Measurements from ENCODE around the gene FOXJ1. TPM values are rescaled to one million over a fixed set of nuclear protein-coding genes. Genes with fewer than 3 reads are reported as not detected.

FOXJ1 gene
- total RNA-seq, 1 donor from 2014 or later, result not detected

DNA sequence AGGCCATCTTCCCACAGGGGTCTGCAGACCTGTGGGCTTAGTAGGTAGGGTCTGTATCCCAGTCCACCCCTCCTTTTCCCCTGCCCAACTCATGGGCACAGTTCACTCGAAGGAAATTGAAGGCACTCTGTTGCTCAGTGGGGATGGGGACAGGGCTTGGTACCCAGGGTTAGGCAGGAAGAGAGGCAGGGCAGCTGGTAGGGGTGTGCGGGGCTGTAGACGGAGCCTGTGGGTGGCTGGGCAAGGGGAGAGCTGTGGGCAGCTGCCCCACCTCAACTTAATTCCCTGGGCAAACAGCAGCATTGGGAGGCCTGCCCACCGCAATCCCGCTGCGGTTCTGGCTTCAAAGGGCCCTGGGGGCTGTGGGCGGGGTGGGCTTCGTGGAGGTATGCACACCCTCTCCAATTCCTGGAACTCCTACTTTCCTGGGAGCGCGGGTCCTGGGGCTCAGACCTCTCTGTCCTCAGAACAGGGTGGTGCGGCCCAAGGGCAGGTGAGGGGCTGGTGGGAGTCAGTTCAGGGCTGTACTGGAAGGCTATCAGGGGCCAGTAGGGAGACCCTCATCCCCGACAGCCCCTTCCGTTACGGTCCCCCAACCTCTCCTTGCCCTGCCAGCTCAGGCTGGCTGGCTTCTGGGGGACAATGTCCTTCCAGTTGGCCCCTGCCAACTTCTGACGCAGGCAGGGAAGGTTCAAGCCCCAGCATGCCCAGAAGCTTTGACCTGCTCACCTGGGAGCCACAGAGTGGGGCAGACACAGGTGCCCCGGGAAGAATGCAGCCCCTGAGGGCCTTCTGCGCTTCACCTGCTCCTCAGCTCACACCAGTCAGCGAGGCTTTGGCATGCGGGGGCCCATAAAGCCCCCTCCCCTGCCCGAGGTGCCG is 9.1 kb downstream of the FOXJ1 start:
- intact Hi-C loops (cut with micrococcal nuclease), result no loop called here
- Histone ChIP-seq H3K4me1 (peaks cover 15% of the 10 kb centered on the region), H3K36me3 (no peaks in the 10 kb centered on the region), H3K9me3 (replicated peaks) (no peaks in the 10 kb centered on the region), H3K27me3 (ENCODE audit: low read depth) (peaks cover 77% of the 10 kb centered on the region), H3K4me3 (no peak overlapping the region), H3K27ac (replicated peaks) (no peak overlapping the region)
- DNase-seq, result no peak
- TF ChIP-seq, protein P1, sequence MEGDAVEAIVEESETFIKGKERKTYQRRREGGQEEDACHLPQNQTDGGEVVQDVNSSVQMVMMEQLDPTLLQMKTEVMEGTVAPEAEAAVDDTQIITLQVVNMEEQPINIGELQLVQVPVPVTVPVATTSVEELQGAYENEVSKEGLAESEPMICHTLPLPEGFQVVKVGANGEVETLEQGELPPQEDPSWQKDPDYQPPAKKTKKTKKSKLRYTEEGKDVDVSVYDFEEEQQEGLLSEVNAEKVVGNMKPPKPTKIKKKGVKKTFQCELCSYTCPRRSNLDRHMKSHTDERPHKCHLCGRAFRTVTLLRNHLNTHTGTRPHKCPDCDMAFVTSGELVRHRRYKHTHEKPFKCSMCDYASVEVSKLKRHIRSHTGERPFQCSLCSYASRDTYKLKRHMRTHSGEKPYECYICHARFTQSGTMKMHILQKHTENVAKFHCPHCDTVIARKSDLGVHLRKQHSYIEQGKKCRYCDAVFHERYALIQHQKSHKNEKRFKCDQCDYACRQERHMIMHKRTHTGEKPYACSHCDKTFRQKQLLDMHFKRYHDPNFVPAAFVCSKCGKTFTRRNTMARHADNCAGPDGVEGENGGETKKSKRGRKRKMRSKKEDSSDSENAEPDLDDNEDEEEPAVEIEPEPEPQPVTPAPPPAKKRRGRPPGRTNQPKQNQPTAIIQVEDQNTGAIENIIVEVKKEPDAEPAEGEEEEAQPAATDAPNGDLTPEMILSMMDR (IDR thresholded peaks at IDR 0.05; ENCODE audit: borderline replicate concordance), result no peak

- no peak for DNase-seq
- Histone ChIP-seq H3K27ac (replicated peaks) (no peak overlapping the region), H3K4me1 (peaks cover 15% of the 10 kb centered on the region), H3K4me3 (no peak overlapping the region), H3K27me3 (ENCODE audit: low read depth) (peaks cover 69% of the 10 kb centered on the region), H3K36me3 (no peaks in the 10 kb centered on the region), H3K9me3 (replicated peaks) (no peaks in the 10 kb centered on the region)
- intact Hi-C loops (cut with micrococcal nuclease), result no loop called here
- TF ChIP-seq, protein P1 (IDR thresholded peaks at IDR 0.05; ENCODE audit: borderline replicate concordance), result no peak
These were observed 9.9 kb downstream of the FOXJ1 start for GRCh38 chr17:76131051-76131691.

GRCh38 chr17:76130473-76130872 is 10.6 kb downstream of the FOXJ1 start:
- TF ChIP-seq, protein P1 (IDR thresholded peaks at IDR 0.05; ENCODE audit: borderline replicate concordance), result no peak
- H3K36me3 ChIP-seq, result no peaks in the 10 kb centered on the region
- H3K27me3 ChIP-seq (ENCODE audit: low read depth), result peaks cover 62% of the 10 kb centered on the region
- no peak for DNase-seq
- no peak overlapping the region for H3K27ac ChIP-seq (replicated peaks)
- H3K4me3 ChIP-seq, result no peak overlapping the region
- intact Hi-C loops (cut with micrococcal nuclease), result no loop called here
- no peaks in the 10 kb centered on the region for H3K9me3 ChIP-seq (replicated peaks)
- peaks cover 15% of the 10 kb centered on the region for H3K4me1 ChIP-seq

- no peak for DNase-seq
- H3K36me3 ChIP-seq, result no peaks in the 10 kb centered on the region
- no peak overlapping the region for H3K27ac ChIP-seq (replicated peaks)
- H3K27me3 ChIP-seq (ENCODE audit: low read depth), result peaks cover 17% of the 10 kb centered on the region
- peaks cover 7% of the 10 kb centered on the region for H3K4me1 ChIP-seq
- H3K9me3 ChIP-seq (replicated peaks), result no peaks in the 10 kb centered on the region
- TF ChIP-seq, protein P1 (IDR thresholded peaks at IDR 0.05; ENCODE audit: borderline replicate concordance), result no peak
- H3K4me3 ChIP-seq, result no peak overlapping the region
- intact Hi-C loops (cut with micrococcal nuclease), result loop anchor here (10.0 kb wide), 1 partner anchor 49 kb away; no protein-coding TSS in a partner anchor
These were observed 15.1 kb downstream of the FOXJ1 start for GRCh38 chr17:76125922-76126321.

GRCh38 chr17:76125391-76125675 is 15.7 kb downstream of the FOXJ1 start:
- Histone ChIP-seq H3K9me3 (replicated peaks) (no peaks in the 10 kb centered on the region), H3K27me3 (ENCODE audit: low read depth) (peaks cover 11% of the 10 kb centered on the region), H3K4me3 (no peak overlapping the region), H3K36me3 (no peaks in the 10 kb centered on the region), H3K27ac (replicated peaks) (no peak overlapping the region), H3K4me1 (peaks cover 7% of the 10 kb centered on the region)
- intact Hi-C loops (cut with micrococcal nuclease), result loop anchor here (10.0 kb wide), 1 partner anchor 49 kb away; no protein-coding TSS in a partner anchor
- DNase-seq, result no peak
- TF ChIP-seq, protein P1 (IDR thresholded peaks at IDR 0.05; ENCODE audit: borderline replicate concordance), result no peak

Measured in left ventricle myocardium inferior (tissue), 1 donor.